Endothelial cell of umbilical vein (primary cell): ENCODE results near the gene MSL1. TPM values are rescaled to one million over a fixed set of nuclear protein-coding genes. Genes with fewer than 3 reads are reported as not detected.

Source experiments
- BruUV-seq: library from RNA; stranded (reverse); fragments of 400-500 nt; replicated peaks from 2 replicates; lab custom pipeline; 2021; lab: Mats Ljungman, UMichigan
- CTCF ChIA-PET: fragments of 300-600, 350-600 bp; sonication (Branson Sonifier 250); formaldehyde crosslinking; loops from one replicate; lab custom pipeline; 2021; ENCODE audit warnings: antibody characterized with exemption, inconsistent platforms; lab: Charles Lee
- POLR2A ChIA-PET: fragments of 300-600, 350-600 bp; sonication (Branson Sonifier 250); formaldehyde crosslinking; loops from one replicate; lab custom pipeline; 2021; ENCODE audit warnings: antibody characterized with exemption, inconsistent platforms; lab: Charles Lee
- DNase-seq: peaks from one replicate; pipeline ENCODE4 v3.0.0-alpha.2; 2011; ENCODE audit warnings: low read depth, low spot score
- FAIRE-seq: peaks from 2 replicates; lab custom pipeline; 2011; peaks lifted over from hg19 to GRCh38; lab: Jason Lieb, UNC
- H2AFZ ChIP-seq: 2 replicates; pipeline ENCODE4 v1.6.0; 2012; ENCODE audit warnings: low read depth, low read length, control low read depth, inconsistent platforms
- H3K27ac ChIP-seq: 2 replicates; pipeline ENCODE4 v1.5.1; 2011; ENCODE audit warnings: low read depth, mild to moderate bottlenecking, control low read depth, low read length, moderate library complexity; ENCODE audit not compliant: insufficient read depth
- H3K27me3 ChIP-seq, 2 experiments: 2 replicates each; pipeline versions ENCODE4 v1.6.0 to v1.6.1; 2011; ENCODE audit warnings: low read length in 2 of 2, mixed read lengths in 1 of 2; ENCODE audit not compliant: control insufficient read depth in 2 of 2, insufficient read depth in 2 of 2
- H3K36me3 ChIP-seq, 2 experiments: 2 replicates in 1 of 2; 3 replicates in 1 of 2; pipeline ENCODE4 v1.5.1; 2011; ENCODE audit warnings: low read length in 2 of 2, mild to moderate bottlenecking in 1 of 2, moderate library complexity in 1 of 2; ENCODE audit not compliant: control insufficient read depth in 2 of 2, insufficient read depth in 2 of 2; ENCODE audit errors: extremely low read depth in 1 of 2
- H3K4me1 ChIP-seq: 3 replicates; pipeline ENCODE4 v1.5.1; 2011; ENCODE audit warnings: mild to moderate bottlenecking, low read length; ENCODE audit not compliant: control insufficient read depth, insufficient read depth; ENCODE audit errors: extremely low read depth
- H3K4me2 ChIP-seq: 2 replicates; pipeline ENCODE4 v1.6.1; 2011; ENCODE audit warnings: low read length, control low read depth, mixed read lengths; ENCODE audit not compliant: insufficient read depth
- H3K4me3 ChIP-seq, 3 experiments: fragments of 200-600 bp in 1 of 3; sonication (generic), shearing (Covaris generic) in 1 of 3; replicated peaks in 1 of 3; 2 replicates each; pipeline ENCODE4 v1.5.1; 2011 to 2016; ENCODE audit warnings: control low read depth in 3 of 3, low read length in 3 of 3, mild to moderate bottlenecking in 2 of 3, inconsistent platforms in 1 of 3, low read depth in 1 of 3, moderate library complexity in 1 of 3; ENCODE audit not compliant: insufficient read depth in 1 of 3
- H3K79me2 ChIP-seq: 2 replicates; pipeline ENCODE4 v1.6.0; 2012; ENCODE audit warnings: low read length, inconsistent platforms; ENCODE audit not compliant: control insufficient read depth, insufficient read depth
- H3K9ac ChIP-seq: replicated peaks from 2 replicates; pipeline ENCODE3; 2011; ENCODE audit warnings: low read length, control low read depth; ENCODE audit not compliant: insufficient read depth; ENCODE audit errors: extremely low read depth
- H3K9me1 ChIP-seq: replicated peaks from 3 replicates; pipeline ENCODE4 v1.6.0; 2011; ENCODE audit warnings: mild to moderate bottlenecking, low read length; ENCODE audit not compliant: control insufficient read depth, insufficient read depth; ENCODE audit errors: extremely low read depth
- H3K9me3 ChIP-seq: replicated peaks from 2 replicates; pipeline ENCODE4 v1.5.1; 2012; ENCODE audit warnings: low read length, inconsistent platforms; ENCODE audit not compliant: control insufficient read depth, insufficient read depth
- H4K20me1 ChIP-seq: replicated peaks from 2 replicates; pipeline ENCODE3; 2011; ENCODE audit warnings: mild to moderate bottlenecking, low read length; ENCODE audit not compliant: control insufficient read depth, insufficient read depth; ENCODE audit errors: extremely low read depth
- CTCF ChIP-seq, 2 donors: IDR thresholded peaks; 1 replicate in 1 of 2; 2 replicates in 1 of 2; pipeline ENCODE4 v1.5.1; 2011; ENCODE audit warnings: low read length in 2 of 2, mild to moderate bottlenecking in 2 of 2, moderate library complexity in 2 of 2, control low read depth in 1 of 2, inconsistent platforms in 1 of 2, low read depth in 1 of 2; ENCODE audit not compliant: insufficient read depth in 1 of 2; ENCODE audit errors: extremely low read depth in 1 of 2
- EZH2 ChIP-seq: IDR thresholded peaks from 2 replicates; pipeline ENCODE4 v1.6.1; 2012; ENCODE audit warnings: borderline replicate concordance, low read depth, mild to moderate bottlenecking, moderate library complexity, low read length, inconsistent platforms; ENCODE audit not compliant: severe bottlenecking
- FOS ChIP-seq: IDR thresholded peaks from 2 replicates; pipeline ENCODE4 v1.6.1; 2011; ENCODE audit warnings: mild to moderate bottlenecking, low read length, moderate library complexity, borderline replicate concordance; ENCODE audit not compliant: insufficient read depth
- GATA2 ChIP-seq: IDR thresholded peaks from 2 replicates; pipeline ENCODE4 v1.7.0; 2011; ENCODE audit warnings: low read depth, mild to moderate bottlenecking, moderate library complexity, mixed read lengths, low read length; ENCODE audit not compliant: insufficient read length, insufficient read depth
- JUN ChIP-seq: IDR thresholded peaks from 2 replicates; pipeline ENCODE4 v1.6.1; 2011; ENCODE audit warnings: borderline replicate concordance, low read depth; ENCODE audit not compliant: insufficient read length, insufficient read depth
- MAX ChIP-seq: IDR thresholded peaks from 2 replicates; pipeline ENCODE4 v1.6.1; 2011; ENCODE audit not compliant: insufficient read depth, insufficient read length
- MYC ChIP-seq: IDR thresholded peaks from one replicate; pipeline ENCODE4 v1.6.1; 2011; ENCODE audit warnings: mild to moderate bottlenecking, low read depth, low read length
- POLR2A ChIP-seq: IDR thresholded peaks from 2 replicates; pipeline ENCODE4 v1.6.1; 2012; ENCODE audit warnings: low read depth, mild to moderate bottlenecking, control low read depth, low read length
- POLR2AphosphoS5 ChIP-seq: IDR thresholded peaks from 2 replicates; pipeline ENCODE4 v1.6.1; 2012; ENCODE audit warnings: low read depth, mild to moderate bottlenecking, control low read depth, low read length, moderate library complexity; ENCODE audit not compliant: insufficient read depth
- dilution Hi-C: fragments of 300-500 bp; cut with MboI; formaldehyde crosslinking; loops from one replicate; pipeline ENCODE4 v1.15.0; 2019; ENCODE audit warnings: low sequenced_read_pairs; ENCODE audit not compliant: extremely low pct_ligation_motif_present
- intact Hi-C: fragments of 100-400 bp; cut with micrococcal nuclease; formaldehyde crosslinking; loops from one replicate; pipeline ENCODE4 v1.10.0; 2022
- polyA plus RNA-seq, 4 experiments: library from polyadenylated mRNA; depleted of rRNA in 3 of 4; stranded (reverse) in 3 of 4; unstranded in 1 of 4; fragments of >200 nt; gene quantifications; 2 replicates each; pipeline versions ENCODE4 v1.2.1 to v1.2.3, GENCODE V29; 2011 to 2012; ENCODE audit warnings: missing spikeins in 1 of 4
- total RNA-seq: library from RNA; stranded (reverse); gene quantifications from 2 replicates; pipeline ENCODE4 v1.2.3, GENCODE V29; 2021

The MSL1 gene
- total and polyA plus RNA-seq, 2 donors (not counting 3 experiments of a cell fraction or from before 2014, with no cell fraction given), result 30.9 to 95.0 TPM

GRCh38 chr17:40094874-40095273 is 26.9 kb upstream of the MSL1 start:
- Histone ChIP-seq H3K9me3 (no peaks in the 10 kb centered on the region), H3K36me3 (peaks cover 0 to 27% of the 10 kb centered on the region in 2 experiments), H3K4me1 (peaks cover 20% of the 10 kb centered on the region), H3K79me2 (no peaks in the 10 kb centered on the region), H3K4me3 (no peak overlapping the region), H4K20me1 (no peaks in the 10 kb centered on the region), H2AFZ (no peak overlapping the region), H3K9me1 (no peaks in the 10 kb centered on the region), H3K27ac (no peak overlapping the region), H3K9ac (no peak overlapping the region), H3K4me2 (no peak overlapping the region), H3K27me3 (no peaks in the 10 kb centered on the region)
- ChIA-PET CTCF (interaction anchor here (1.0 kb wide), 1 partner anchor 19 kb away, joined by 3 read pairs; no protein-coding TSS in a partner anchor), POLR2A (no interaction called here)
- TF ChIP-seq JUN, result no peak
- no peak for TF ChIP-seq FOS
- no peak for TF ChIP-seq POLR2A
- TF ChIP-seq MAX, result no peak
- TF ChIP-seq CTCF (IDR thresholded peaks at IDR 0.05; ENCODE audit: extremely low read depth in 1 of 2, insufficient read depth in 1 of 2, low read depth in 1 of 2, low read length in 2 of 2), result no peak
- TF ChIP-seq EZH2, result no peak
- TF ChIP-seq GATA2, result no peak
- TF ChIP-seq POLR2AphosphoS5, result no peak
- no peak for TF ChIP-seq MYC
- intact Hi-C loops (no loop called here), dilution Hi-C loops (no loop called here)
- DNase-seq (no peak), FAIRE-seq (no peak)
- no TSS peak for BruUV-seq
